SK-N-SH treated with all-trans-retinoic acid at 6 μM for 48 hours (cell line): ENCODE measurements around the gene MSMB.

ENCODE experiments used
- BACH2 ChIP-seq: fragments of 250-450 bp; sonication (Bioruptor Pico); IDR thresholded peaks from 2 replicates; pipeline ENCODE4 v1.9.0; 2021; ENCODE audit warnings: mild to moderate bottlenecking, borderline replicate concordance
- CSDC2 ChIP-seq: fragments of 250-450 bp; sonication (Bioruptor Pico); IDR thresholded peaks from 2 replicates; pipeline ENCODE4 v1.5.0; 2020; ENCODE audit warnings: mild to moderate bottlenecking, moderate library complexity
- GLIS3 ChIP-seq: fragments of 250-450 bp; sonication (Bioruptor Pico); IDR thresholded peaks from 2 replicates; pipeline ENCODE4 v1.5.0; 2020; ENCODE audit warnings: mild to moderate bottlenecking, moderate library complexity
- RARB ChIP-seq: fragments of 250-450 bp; sonication (Bioruptor Pico); IDR thresholded peaks from 2 replicates; pipeline ENCODE4 v1.8.0; 2021; ENCODE audit warnings: mild to moderate bottlenecking, moderate library complexity
- SNAI2 ChIP-seq: fragments of 250-450 bp; sonication (Bioruptor Pico); IDR thresholded peaks from 2 replicates; pipeline ENCODE4 v1.5.0; 2020; ENCODE audit warnings: mild to moderate bottlenecking, moderate library complexity
- TCF4 ChIP-seq: fragments of 250-450 bp; sonication (Bioruptor Pico); IDR thresholded peaks from 2 replicates; pipeline ENCODE4 v1.8.0; 2021; ENCODE audit warnings: mild to moderate bottlenecking, moderate library complexity, borderline replicate concordance
- ZFP3 ChIP-seq: fragments of 250-450 bp; sonication (Bioruptor Pico); IDR thresholded peaks from 2 replicates; pipeline ENCODE4 v1.5.0; 2020; ENCODE audit warnings: mild to moderate bottlenecking, moderate library complexity
- ZNF565 ChIP-seq: fragments of 450-650 bp; formaldehyde crosslinking; conservative IDR thresholded peaks from 2 replicates; pipeline ENCODE4 v1.5.0; 2020; ENCODE audit warnings: low read depth, mild to moderate bottlenecking, moderate library complexity
- ZNF8 ChIP-seq: fragments of 450-650 bp; formaldehyde crosslinking; IDR thresholded peaks from 2 replicates; pipeline ENCODE4 v1.5.0; 2020; ENCODE audit warnings: mild to moderate bottlenecking, moderate library complexity
- TF ChIP-seq, protein P1 (sequence below): fragments of 250-450 bp; sonication (Bioruptor Pico); IDR thresholded peaks from 2 replicates; pipeline ENCODE4 v1.8.0; 2021; ENCODE audit warnings: low read depth, mild to moderate bottlenecking, moderate library complexity, borderline replicate concordance
- TF ChIP-seq, protein P2 (sequence below): fragments of 250-450 bp; sonication (Bioruptor Pico); IDR thresholded peaks from 2 replicates; pipeline ENCODE4 v1.5.0; 2020; ENCODE audit warnings: mild to moderate bottlenecking, moderate library complexity
- TF ChIP-seq, protein P3 (sequence below): fragments of 250-450 bp; sonication (Bioruptor Pico); IDR thresholded peaks from 2 replicates; pipeline ENCODE4 v1.5.1; 2021; ENCODE audit warnings: mild to moderate bottlenecking, moderate library complexity

- TF ChIP-seq GLIS3 (CRISPR knock-in tag) (no peak), BACH2 (CRISPR knock-in tag) (no peak), CSDC2 (CRISPR knock-in tag) (no peak), TCF4 (CRISPR knock-in tag) (no peak), ZFP3 (CRISPR knock-in tag) (no peak), SNAI2 (CRISPR knock-in tag) (no peak), ZNF8 (CRISPR knock-in tag) (no peak), ZNF565 (CRISPR knock-in tag) (no peak), RARB (CRISPR knock-in tag) (no peak)
- TF ChIP-seq, protein P1, sequence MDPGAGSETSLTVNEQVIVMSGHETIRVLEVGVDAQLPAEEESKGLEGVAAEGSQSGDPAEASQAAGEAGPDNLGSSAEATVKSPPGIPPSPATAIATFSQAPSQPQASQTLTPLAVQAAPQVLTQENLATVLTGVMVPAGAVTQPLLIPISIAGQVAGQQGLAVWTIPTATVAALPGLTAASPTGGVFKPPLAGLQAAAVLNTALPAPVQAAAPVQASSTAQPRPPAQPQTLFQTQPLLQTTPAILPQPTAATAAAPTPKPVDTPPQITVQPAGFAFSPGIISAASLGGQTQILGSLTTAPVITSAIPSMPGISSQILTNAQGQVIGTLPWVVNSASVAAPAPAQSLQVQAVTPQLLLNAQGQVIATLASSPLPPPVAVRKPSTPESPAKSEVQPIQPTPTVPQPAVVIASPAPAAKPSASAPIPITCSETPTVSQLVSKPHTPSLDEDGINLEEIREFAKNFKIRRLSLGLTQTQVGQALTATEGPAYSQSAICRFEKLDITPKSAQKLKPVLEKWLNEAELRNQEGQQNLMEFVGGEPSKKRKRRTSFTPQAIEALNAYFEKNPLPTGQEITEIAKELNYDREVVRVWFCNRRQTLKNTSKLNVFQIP (CRISPR knock-in tag): no peak
- TF ChIP-seq, protein P2, sequence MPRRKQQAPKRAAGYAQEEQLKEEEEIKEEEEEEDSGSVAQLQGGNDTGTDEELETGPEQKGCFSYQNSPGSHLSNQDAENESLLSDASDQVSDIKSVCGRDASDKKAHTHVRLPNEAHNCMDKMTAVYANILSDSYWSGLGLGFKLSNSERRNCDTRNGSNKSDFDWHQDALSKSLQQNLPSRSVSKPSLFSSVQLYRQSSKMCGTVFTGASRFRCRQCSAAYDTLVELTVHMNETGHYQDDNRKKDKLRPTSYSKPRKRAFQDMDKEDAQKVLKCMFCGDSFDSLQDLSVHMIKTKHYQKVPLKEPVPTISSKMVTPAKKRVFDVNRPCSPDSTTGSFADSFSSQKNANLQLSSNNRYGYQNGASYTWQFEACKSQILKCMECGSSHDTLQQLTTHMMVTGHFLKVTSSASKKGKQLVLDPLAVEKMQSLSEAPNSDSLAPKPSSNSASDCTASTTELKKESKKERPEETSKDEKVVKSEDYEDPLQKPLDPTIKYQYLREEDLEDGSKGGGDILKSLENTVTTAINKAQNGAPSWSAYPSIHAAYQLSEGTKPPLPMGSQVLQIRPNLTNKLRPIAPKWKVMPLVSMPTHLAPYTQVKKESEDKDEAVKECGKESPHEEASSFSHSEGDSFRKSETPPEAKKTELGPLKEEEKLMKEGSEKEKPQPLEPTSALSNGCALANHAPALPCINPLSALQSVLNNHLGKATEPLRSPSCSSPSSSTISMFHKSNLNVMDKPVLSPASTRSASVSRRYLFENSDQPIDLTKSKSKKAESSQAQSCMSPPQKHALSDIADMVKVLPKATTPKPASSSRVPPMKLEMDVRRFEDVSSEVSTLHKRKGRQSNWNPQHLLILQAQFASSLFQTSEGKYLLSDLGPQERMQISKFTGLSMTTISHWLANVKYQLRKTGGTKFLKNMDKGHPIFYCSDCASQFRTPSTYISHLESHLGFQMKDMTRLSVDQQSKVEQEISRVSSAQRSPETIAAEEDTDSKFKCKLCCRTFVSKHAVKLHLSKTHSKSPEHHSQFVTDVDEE (CRISPR knock-in tag): no peak
- TF ChIP-seq, protein P3, sequence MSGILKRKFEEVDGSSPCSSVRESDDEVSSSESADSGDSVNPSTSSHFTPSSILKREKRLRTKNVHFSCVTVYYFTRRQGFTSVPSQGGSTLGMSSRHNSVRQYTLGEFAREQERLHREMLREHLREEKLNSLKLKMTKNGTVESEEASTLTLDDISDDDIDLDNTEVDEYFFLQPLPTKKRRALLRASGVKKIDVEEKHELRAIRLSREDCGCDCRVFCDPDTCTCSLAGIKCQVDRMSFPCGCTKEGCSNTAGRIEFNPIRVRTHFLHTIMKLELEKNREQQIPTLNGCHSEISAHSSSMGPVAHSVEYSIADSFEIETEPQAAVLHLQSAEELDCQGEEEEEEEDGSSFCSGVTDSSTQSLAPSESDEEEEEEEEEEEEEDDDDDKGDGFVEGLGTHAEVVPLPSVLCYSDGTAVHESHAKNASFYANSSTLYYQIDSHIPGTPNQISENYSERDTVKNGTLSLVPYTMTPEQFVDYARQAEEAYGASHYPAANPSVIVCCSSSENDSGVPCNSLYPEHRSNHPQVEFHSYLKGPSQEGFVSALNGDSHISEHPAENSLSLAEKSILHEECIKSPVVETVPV (CRISPR knock-in tag): no peak
Observed at GRCh38 chr10:46090258-46090812, 44.3 kb upstream of the MSMB start.
